Epithelial cell of esophagus (primary cell): ENCODE measurements around the gene FBXO8.

ENCODE experiments used
- DNase-seq: peaks from one replicate; pipeline ENCODE4 v3.0.0; 2010; ENCODE audit warnings: low read depth
- H3K4me3 ChIP-seq: 2 replicates; pipeline ENCODE4 v1.5.1; 2011; ENCODE audit warnings: mild to moderate bottlenecking, low read length, control low read depth
- TF ChIP-seq, protein P1 (sequence below): IDR thresholded peaks from 2 replicates; pipeline ENCODE4 v1.5.1; 2011; ENCODE audit warnings: low read depth, mild to moderate bottlenecking, low read length, control low read depth, inconsistent platforms; ENCODE audit not compliant: insufficient read depth; ENCODE audit errors: missing control alignments

Gene FBXO8

DNA sequence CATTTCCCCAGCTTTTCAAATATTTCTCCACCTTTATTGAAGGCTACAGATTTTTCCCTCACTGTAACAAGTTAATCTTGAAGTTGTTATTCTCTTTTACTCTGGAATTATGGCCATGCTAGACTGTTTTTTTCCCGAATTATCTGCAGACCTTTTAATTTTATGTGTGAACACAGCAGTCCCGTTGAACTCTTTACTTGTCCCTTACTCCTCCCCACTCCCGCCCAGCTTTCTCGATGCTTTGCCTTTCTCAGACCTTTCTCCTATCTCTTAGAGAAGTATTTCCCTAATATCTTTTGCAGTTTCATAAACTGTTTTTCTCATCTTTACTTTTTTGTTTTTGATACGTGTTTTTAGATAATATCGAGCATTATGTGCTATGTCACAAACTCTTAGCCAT is 1.0 kb upstream of the FBXO8 start:
- DNase-seq, result no peak
- TF ChIP-seq, protein P1, sequence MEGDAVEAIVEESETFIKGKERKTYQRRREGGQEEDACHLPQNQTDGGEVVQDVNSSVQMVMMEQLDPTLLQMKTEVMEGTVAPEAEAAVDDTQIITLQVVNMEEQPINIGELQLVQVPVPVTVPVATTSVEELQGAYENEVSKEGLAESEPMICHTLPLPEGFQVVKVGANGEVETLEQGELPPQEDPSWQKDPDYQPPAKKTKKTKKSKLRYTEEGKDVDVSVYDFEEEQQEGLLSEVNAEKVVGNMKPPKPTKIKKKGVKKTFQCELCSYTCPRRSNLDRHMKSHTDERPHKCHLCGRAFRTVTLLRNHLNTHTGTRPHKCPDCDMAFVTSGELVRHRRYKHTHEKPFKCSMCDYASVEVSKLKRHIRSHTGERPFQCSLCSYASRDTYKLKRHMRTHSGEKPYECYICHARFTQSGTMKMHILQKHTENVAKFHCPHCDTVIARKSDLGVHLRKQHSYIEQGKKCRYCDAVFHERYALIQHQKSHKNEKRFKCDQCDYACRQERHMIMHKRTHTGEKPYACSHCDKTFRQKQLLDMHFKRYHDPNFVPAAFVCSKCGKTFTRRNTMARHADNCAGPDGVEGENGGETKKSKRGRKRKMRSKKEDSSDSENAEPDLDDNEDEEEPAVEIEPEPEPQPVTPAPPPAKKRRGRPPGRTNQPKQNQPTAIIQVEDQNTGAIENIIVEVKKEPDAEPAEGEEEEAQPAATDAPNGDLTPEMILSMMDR, result no peak
- H3K4me3 ChIP-seq, result peak overlapping the region; percentile 91

DNA sequence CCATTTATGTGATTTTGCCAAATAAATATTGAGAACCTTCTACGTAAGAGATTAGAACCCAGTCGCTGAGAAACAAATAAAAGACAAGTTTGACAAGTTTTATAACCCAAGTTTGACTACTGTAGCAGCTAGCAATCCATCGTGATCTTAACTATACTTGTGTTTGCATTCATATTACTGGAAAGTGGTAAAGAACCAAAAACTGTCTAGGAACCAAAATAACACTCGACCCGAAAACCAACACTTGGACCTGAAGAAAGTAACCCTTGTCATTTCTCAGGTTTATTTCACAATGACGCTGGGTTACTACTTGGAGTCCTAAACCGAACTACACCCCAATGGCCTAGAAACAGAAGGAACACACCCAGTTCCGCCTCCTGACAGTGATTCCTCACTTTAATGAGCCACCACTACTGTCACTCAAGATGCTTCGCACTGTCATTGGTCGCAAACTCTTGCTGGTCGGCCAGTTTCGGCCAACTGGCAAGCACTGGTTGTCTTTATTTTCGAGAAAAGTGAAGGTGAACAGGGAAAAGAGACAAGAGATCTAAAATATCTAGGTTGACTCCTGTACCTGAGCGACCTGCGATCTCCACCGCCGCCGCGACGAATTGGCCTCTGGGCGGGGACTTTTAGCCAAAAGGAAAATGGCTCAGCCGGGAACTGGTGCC is 496 bp downstream of the FBXO8 start:
- TF ChIP-seq, protein P1, result no peak
- H3K4me3 ChIP-seq, result peak overlapping the region; percentile 91

DNA sequence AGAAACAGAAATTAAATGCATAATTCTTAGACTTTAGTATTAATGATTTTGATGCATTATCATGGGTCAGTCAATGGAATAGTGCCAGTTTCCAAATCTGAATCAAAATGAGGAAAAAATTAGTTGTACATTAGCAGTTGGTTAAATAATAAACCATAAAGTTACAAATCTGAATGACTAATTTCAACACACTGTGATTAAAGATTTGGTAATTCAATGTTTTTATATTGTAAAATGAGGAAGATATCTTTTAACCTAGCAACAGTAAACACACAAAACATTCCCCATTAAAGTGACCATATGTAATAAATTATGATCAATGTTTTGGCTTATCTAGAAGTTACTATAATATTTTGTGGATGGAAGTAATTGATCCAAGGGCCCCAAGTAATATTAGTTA is 1.6 kb downstream of the FBXO8 start:
- TF ChIP-seq, protein P1, result no peak
- peak overlapping the region; percentile 91 for H3K4me3 ChIP-seq
- no peak for DNase-seq

More for the DNA sequence above, 496 bp downstream of the FBXO8 start:
- DNase-seq, result peak; percentile 98

DNA sequence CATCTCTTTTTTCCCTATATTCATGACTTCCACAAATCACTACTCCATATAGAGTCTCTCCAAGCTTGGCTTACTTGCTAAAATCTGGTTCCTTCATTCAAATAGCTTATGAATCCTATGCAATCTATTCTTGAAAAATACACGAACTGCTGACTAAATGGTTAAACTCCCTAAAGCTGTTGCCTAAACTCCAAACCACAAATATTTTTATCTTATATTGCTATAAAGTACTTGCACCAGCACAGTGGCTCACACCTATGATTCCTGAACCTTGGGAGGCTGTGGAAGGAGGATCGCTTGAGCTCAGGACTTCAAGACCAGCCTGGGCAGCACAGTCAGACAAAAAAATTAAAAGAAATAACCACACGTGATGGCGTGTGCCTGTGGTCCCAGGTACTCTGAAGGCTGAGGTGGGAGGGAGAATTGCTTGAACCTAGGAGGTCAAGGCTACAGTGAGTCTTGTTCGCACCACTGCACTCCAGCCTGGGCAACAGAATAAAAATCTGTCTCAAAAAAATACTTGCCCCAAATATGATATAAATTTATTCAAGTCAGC is 2.2 kb downstream of the FBXO8 start:
- TF ChIP-seq, protein P1, result no peak
- DNase-seq, result no peak
- H3K4me3 ChIP-seq, result no peak overlapping the region

DNA sequence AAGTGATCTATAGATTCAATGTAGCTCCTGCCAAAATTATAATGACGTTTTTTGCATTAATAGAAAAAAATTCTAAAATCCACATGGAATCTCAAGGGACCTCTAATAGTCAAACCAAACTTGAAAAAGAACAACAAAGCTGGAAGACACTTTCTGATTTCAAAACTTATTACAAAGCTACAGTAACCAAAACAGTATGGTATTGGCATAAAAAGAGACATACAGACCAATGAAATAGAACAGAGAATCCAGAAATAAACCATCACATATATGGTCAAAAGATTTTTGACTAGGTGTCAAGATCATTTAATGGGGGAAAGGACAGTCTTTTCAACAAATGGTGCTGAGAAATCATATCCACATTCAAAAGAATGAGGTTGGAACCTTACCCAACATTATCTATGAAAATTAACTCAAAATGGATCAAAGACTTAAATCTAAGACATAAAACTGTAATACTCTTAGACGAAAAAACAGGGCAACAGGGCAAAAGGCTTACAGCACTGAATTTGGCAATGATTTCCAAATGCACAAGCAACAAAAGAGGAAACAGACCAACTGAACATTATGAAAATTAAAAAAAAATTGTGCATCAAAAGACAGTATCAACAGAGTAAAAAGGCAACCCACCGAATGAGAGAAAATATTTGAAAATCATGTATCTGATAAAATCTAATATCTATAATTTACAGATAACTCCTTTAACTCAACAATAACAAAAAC is 3.9 kb downstream of the FBXO8 start:
- no peak overlapping the region for H3K4me3 ChIP-seq
- DNase-seq, result no peak
- TF ChIP-seq, protein P1, result no peak

DNA sequence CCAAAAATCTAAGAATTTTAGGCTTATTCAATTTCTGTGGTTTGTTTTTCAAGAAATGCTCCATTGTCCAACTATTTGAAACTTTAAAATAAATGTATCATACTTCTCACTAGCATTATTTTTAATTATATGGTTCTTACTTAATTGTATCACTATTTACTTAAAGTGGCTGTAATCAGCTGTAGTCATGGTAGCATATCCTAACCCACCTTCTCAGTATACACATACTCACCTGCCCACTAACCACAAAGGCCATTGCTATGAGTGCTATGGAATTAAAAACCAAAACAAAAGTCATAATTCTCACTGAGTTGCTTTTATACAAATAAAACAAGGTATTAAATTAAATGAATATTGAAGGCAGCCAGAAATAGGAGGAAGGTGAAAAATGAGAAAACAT is 5.0 kb downstream of the FBXO8 start:
- DNase-seq, result no peak
- TF ChIP-seq, protein P1, result no peak
- H3K4me3 ChIP-seq, result no peak overlapping the region
